RWPE2 (cell line): ENCODE measurements around the gene CST5.

ENCODE experiments used
- ATAC-seq: fragments of 200-7000 bp; cut with Tn5 transposase; 3 replicates; pipeline ENCODE4 v1.9.1; 2021; ENCODE audit warnings: low read depth
- DNase-seq: peaks from one replicate; pipeline ENCODE4 v3.0.0-alpha.2; 2020; ENCODE audit warnings: low spot score
- H3K27ac ChIP-seq: fragments of 450-650 bp; 2 replicates; pipeline ENCODE4 v1.5.1; 2017; ENCODE audit warnings: mild to moderate bottlenecking; ENCODE audit not compliant: poor library complexity, severe bottlenecking
- H3K27me3 ChIP-seq: fragments of 250-450 bp; sonication (Bioruptor Pico); 2 replicates; pipeline ENCODE4 v1.5.1; 2021; ENCODE audit warnings: mild to moderate bottlenecking, moderate library complexity; ENCODE audit not compliant: insufficient read depth, poor library complexity, severe bottlenecking
- H3K36me3 ChIP-seq: fragments of 250-450 bp; sonication (Bioruptor Pico); 2 replicates; pipeline ENCODE4 v1.5.1; 2020; ENCODE audit warnings: low read depth, mild to moderate bottlenecking, moderate library complexity
- H3K4me1 ChIP-seq: fragments of 250-450 bp; sonication (Bioruptor Pico); 2 replicates; pipeline ENCODE4 v1.5.1; 2021; ENCODE audit warnings: mild to moderate bottlenecking, moderate library complexity; ENCODE audit not compliant: insufficient read depth, poor library complexity, severe bottlenecking
- H3K4me3 ChIP-seq: fragments of 250-450 bp; sonication (Bioruptor Pico); 2 replicates; pipeline ENCODE4 v1.5.1; 2021; ENCODE audit warnings: mild to moderate bottlenecking, moderate library complexity; ENCODE audit not compliant: severe bottlenecking
- H3K9me3 ChIP-seq: fragments of 250-450 bp; sonication (Bioruptor Pico); 2 replicates; pipeline ENCODE4 v1.5.1; 2021; ENCODE audit warnings: mild to moderate bottlenecking, moderate library complexity; ENCODE audit not compliant: severe bottlenecking
- TF ChIP-seq, protein P1 (sequence below): fragments of 450-650 bp; IDR thresholded peaks from one replicate; pipeline ENCODE4 v1.5.1; 2017; ENCODE audit warnings: mild to moderate bottlenecking, moderate library complexity; ENCODE audit not compliant: poor library complexity, severe bottlenecking

Gene CST5, protein sequence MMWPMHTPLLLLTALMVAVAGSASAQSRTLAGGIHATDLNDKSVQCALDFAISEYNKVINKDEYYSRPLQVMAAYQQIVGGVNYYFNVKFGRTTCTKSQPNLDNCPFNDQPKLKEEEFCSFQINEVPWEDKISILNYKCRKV

DNA sequence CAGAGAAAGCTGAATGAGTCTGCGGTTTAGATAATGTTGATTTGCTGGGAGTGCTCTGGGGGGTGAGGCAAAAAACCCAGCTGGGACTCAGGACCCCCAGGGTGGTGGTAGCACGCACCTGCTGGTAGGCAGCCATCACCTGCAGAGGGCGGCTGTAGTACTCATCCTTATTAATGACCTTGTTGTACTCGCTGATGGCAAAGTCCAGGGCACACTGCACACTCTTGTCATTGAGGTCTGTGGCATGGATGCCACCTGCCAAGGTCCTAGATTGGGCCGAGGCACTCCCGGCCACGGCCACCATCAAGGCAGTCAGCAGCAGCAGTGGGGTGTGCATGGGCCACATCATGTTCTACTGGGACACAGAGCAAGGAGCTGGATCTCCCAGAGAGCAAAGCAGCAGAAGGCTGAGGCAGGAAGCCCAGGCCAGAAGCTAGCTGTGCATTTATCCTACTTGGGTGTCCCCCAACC lies at the start of gene CST5:
Gene CST5 (minus strand): TSS at position 421 of the 471 bp plus-strand sequence. CDS start 72 bp downstream, at position 349.
- no peaks in the 10 kb centered on the region for H3K9me3 ChIP-seq
- no peak within 1 kb of the TSS for H3K27ac ChIP-seq
- TF ChIP-seq, protein P1, sequence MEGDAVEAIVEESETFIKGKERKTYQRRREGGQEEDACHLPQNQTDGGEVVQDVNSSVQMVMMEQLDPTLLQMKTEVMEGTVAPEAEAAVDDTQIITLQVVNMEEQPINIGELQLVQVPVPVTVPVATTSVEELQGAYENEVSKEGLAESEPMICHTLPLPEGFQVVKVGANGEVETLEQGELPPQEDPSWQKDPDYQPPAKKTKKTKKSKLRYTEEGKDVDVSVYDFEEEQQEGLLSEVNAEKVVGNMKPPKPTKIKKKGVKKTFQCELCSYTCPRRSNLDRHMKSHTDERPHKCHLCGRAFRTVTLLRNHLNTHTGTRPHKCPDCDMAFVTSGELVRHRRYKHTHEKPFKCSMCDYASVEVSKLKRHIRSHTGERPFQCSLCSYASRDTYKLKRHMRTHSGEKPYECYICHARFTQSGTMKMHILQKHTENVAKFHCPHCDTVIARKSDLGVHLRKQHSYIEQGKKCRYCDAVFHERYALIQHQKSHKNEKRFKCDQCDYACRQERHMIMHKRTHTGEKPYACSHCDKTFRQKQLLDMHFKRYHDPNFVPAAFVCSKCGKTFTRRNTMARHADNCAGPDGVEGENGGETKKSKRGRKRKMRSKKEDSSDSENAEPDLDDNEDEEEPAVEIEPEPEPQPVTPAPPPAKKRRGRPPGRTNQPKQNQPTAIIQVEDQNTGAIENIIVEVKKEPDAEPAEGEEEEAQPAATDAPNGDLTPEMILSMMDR: no peak
- no peak for ATAC-seq
- H3K4me3 ChIP-seq: no peak within 1 kb of the TSS
- H3K36me3 ChIP-seq: no peaks in the 10 kb centered on the region
- DNase-seq: no peak
- H3K4me1 ChIP-seq: peaks cover 6% of the 10 kb centered on the region
- no peaks in the 10 kb centered on the region for H3K27me3 ChIP-seq

DNA sequence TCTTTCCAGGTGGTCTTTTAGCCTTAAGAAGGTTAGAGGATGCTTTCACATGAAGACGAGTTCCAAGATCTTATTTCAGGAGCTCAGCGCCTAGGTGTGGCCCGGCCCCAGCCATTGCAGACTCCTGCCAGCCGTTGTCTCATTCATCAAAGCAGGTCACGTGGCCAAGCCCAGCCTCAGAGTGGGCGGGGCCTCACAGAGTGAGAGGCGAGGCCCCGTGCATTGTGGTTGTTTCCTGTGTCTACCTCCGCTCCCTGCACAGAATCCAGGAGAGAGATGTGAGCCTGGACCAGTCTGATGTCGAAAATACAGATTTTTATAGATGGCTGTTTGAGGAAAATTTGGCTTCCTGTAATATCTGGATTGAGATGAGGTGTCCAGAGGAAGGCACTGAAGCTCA lies 49.2 kb upstream of the CST5 start:
- DNase-seq (no peak), ATAC-seq (no peak)
- no peak overlapping the region for H3K4me3 ChIP-seq
- H3K4me1 ChIP-seq: no peaks in the 10 kb centered on the region
- no peaks in the 10 kb centered on the region for H3K27me3 ChIP-seq
- no peaks in the 10 kb centered on the region for H3K9me3 ChIP-seq
- TF ChIP-seq, protein P1: no peak
- no peaks in the 10 kb centered on the region for H3K36me3 ChIP-seq
- H3K27ac ChIP-seq: no peak overlapping the region

DNA sequence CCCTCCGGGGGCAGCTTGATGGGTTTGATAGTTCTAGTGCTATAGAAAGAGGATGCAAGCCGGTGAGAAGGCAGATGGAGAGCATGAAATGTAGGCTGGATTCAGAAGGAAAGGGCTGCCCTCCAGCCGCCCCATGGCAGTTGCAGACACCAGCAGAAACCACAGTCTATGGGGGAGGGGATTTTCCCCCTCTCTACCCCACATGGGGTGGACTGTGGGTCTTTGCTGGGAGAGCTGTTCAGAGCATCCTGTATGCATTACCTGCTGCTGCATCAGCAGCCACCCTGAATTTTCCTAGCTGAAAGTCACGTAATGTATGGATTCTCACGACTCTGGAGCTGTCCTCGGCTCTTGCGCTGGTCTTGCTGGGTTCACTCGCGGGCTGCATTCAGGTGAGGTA lies 48.8 kb upstream of the CST5 start:
- Histone ChIP-seq H3K9me3 (no peaks in the 10 kb centered on the region), H3K4me3 (no peak overlapping the region), H3K36me3 (no peaks in the 10 kb centered on the region), H3K4me1 (no peaks in the 10 kb centered on the region), H3K27me3 (no peaks in the 10 kb centered on the region), H3K27ac (no peak overlapping the region)
- TF ChIP-seq, protein P1: no peak
- DNase-seq: no peak
- no peak for ATAC-seq

DNA sequence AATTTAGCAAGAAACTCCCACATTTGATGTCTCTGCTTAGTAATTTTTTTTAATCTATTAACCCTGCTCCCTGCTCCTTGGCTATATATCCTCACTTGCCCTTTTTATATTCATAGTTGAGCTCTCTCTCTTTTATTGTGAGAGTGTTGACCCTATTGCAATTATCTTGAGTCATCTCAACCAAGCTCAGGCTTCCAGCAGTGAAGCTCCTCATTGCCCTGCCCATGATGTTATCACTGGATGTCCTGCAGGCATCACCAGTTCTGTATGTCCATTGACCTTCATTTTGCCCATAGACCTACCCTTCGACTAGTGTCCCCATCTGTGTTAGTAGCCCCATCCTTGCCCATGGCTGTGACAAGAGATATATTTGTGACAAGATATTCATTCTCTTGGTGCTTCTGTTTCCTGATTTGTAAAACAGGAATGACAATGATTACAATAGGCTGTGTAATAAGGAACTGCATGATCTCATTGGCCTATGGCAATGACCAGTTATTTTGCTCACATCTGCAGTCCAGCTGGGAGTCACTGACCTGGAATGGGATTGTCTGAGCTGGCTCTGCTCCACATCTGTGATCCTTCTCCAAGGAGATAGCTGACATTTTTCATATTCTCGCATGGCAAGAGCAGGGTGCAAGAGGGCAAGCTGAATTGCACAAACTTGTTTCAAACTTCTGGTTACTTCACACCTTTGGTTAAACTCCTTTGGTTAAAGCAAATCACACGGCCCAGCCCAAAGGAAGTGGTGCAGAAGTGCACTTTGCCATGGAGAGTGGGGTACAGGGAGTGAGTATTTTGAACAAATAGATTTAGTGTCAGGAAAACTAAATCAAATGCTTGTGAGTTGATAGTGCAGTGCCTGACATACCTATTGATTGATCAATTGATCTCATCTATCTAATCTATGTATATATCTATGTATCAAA lies 47.7 kb upstream of the CST5 start:
- Histone ChIP-seq H3K36me3 (no peaks in the 10 kb centered on the region), H3K9me3 (no peaks in the 10 kb centered on the region), H3K27ac (no peak overlapping the region), H3K27me3 (no peaks in the 10 kb centered on the region), H3K4me3 (no peak overlapping the region), H3K4me1 (no peaks in the 10 kb centered on the region)
- no peak for DNase-seq
- ATAC-seq: no peak
- TF ChIP-seq, protein P1: no peak

DNA sequence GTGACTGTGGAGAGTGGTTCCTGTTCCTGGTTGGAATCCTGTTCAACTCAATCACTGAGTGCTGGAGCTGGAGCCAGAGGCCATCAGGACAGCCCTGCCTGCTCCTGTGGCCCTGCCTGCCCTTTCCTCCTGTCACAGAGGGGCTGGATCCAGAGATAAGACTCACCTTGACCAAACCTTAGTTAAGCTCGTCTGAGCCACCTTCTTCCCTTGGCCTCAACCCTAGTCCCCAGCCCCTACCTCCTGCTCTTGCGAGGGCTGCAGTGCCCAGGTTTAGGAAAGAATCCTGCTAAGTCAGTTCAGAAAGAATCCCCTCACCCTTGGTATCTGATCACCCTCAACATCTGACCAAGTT lies 47.0 kb upstream of the CST5 start:
- TF ChIP-seq, protein P1: no peak

More for the DNA sequence above, 47.0 kb upstream of the CST5 start:
- Histone ChIP-seq H3K9me3 (no peaks in the 10 kb centered on the region), H3K4me1 (no peaks in the 10 kb centered on the region), H3K27me3 (no peaks in the 10 kb centered on the region), H3K4me3 (no peak overlapping the region), H3K27ac (no peak overlapping the region), H3K36me3 (no peaks in the 10 kb centered on the region)
- no peak for ATAC-seq
- no peak for DNase-seq
